T-helper 9 cell (primary cell): ENCODE data around the gene BCAS3.
"Not testable (repeated sequence)": the region's sequence is repeated elsewhere in the genome, so short reads cannot be mapped to it uniquely, and the experiment has no call there.

ENCODE experiments used
- DNase-seq: peaks from one replicate; pipeline ENCODE4 v3.0.0-alpha.2; 2020

The BCAS3 gene

GRCh38 chr17:61237275-61237674, 559.6 kb downstream of the BCAS3 start:
- DNase-seq: no peak

- no peak for DNase-seq
Measured at GRCh38 chr17:61238455-61238933, 560.8 kb downstream of the BCAS3 start.

GRCh38 chr17:61239327-61239726, 561.7 kb downstream of the BCAS3 start:
- DNase-seq: no peak

GRCh38 chr17:61239953-61240352, 562.3 kb downstream of the BCAS3 start:
- no peak for DNase-seq

- no peak for DNase-seq
Measured at GRCh38 chr17:61240851-61241468, 563.3 kb downstream of the BCAS3 start.

- DNase-seq: not testable (repeated sequence)
Measured at GRCh38 chr17:61244988-61245387, 567.3 kb downstream of the BCAS3 start.

GRCh38 chr17:61245706-61246135, 568.1 kb downstream of the BCAS3 start:
- no peak for DNase-seq

- no peak for DNase-seq
Measured at GRCh38 chr17:61247439-61247838, 569.8 kb downstream of the BCAS3 start.

- no peak for DNase-seq
Measured at GRCh38 chr17:61248399-61248798, 570.7 kb downstream of the BCAS3 start.

GRCh38 chr17:61249649-61250299, 572.1 kb downstream of the BCAS3 start:
- DNase-seq: no peak

GRCh38 chr17:61250335-61250890, 572.8 kb downstream of the BCAS3 start:
- DNase-seq: no peak

GRCh38 chr17:61251939-61252865, 574.6 kb downstream of the BCAS3 start:
- DNase-seq: no peak

GRCh38 chr17:61253362-61253761, 575.7 kb downstream of the BCAS3 start:
- DNase-seq: no peak

- DNase-seq: no peak
Measured at GRCh38 chr17:61253937-61254574, 576.4 kb downstream of the BCAS3 start.

- DNase-seq: no peak
Measured at GRCh38 chr17:61254904-61255303, 577.3 kb downstream of the BCAS3 start.

- DNase-seq: no peak
Measured at GRCh38 chr17:61255647-61256046, 578.0 kb downstream of the BCAS3 start.

GRCh38 chr17:61259360-61259759, 581.7 kb downstream of the BCAS3 start:
- DNase-seq: no peak

- DNase-seq: no peak
Measured at GRCh38 chr17:61260071-61260797, 582.6 kb downstream of the BCAS3 start.

GRCh38 chr17:61261001-61261637, 583.5 kb downstream of the BCAS3 start:
- no peak for DNase-seq

GRCh38 chr17:61265397-61265796, 587.7 kb downstream of the BCAS3 start:
- DNase-seq: no peak

GRCh38 chr17:61267847-61268246, 590.2 kb downstream of the BCAS3 start:
- DNase-seq: no peak
